Fibroblast of mammary gland (primary cell): ENCODE results near the gene ENPP3.

ENCODE experiments used
- DNase-seq: peaks from one replicate; pipeline ENCODE4 v3.0.0-alpha.2; 2010; ENCODE audit warnings: low read depth
- H3K4me3 ChIP-seq: 2 replicates; pipeline ENCODE4 v1.5.1; 2011; ENCODE audit warnings: low read depth, mild to moderate bottlenecking, low read length, moderate library complexity; ENCODE audit not compliant: control insufficient read depth
- TF ChIP-seq, protein P1 (sequence below): conservative IDR thresholded peaks from 2 replicates; pipeline ENCODE4 v1.5.1; 2011; ENCODE audit warnings: low read depth, low read length, inconsistent platforms; ENCODE audit not compliant: control insufficient read depth, insufficient read depth

The ENPP3 gene

DNA sequence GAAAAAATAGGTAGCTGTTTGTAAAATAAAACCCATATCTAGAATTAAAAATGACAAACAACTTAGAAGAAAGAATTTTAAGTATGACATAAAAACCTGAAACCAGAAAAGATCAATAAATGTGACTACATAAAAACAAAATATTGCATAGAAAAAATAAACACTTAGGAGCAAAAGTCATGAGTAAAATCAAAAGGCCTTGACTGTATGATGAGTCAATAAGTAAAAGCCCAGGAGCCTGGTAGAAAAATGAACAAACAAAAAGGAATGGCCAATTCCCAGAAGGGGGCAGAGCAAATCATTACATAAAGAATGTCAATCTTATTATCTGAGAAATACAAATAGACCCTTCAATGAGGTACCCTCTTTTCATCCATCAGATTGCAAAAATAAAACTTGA, 150.0 kb downstream of the ENPP3 start:
- peak; percentile 59 for DNase-seq
- H3K4me3 ChIP-seq = no peak overlapping the region
- TF ChIP-seq, protein P1, sequence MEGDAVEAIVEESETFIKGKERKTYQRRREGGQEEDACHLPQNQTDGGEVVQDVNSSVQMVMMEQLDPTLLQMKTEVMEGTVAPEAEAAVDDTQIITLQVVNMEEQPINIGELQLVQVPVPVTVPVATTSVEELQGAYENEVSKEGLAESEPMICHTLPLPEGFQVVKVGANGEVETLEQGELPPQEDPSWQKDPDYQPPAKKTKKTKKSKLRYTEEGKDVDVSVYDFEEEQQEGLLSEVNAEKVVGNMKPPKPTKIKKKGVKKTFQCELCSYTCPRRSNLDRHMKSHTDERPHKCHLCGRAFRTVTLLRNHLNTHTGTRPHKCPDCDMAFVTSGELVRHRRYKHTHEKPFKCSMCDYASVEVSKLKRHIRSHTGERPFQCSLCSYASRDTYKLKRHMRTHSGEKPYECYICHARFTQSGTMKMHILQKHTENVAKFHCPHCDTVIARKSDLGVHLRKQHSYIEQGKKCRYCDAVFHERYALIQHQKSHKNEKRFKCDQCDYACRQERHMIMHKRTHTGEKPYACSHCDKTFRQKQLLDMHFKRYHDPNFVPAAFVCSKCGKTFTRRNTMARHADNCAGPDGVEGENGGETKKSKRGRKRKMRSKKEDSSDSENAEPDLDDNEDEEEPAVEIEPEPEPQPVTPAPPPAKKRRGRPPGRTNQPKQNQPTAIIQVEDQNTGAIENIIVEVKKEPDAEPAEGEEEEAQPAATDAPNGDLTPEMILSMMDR = no peak

DNA sequence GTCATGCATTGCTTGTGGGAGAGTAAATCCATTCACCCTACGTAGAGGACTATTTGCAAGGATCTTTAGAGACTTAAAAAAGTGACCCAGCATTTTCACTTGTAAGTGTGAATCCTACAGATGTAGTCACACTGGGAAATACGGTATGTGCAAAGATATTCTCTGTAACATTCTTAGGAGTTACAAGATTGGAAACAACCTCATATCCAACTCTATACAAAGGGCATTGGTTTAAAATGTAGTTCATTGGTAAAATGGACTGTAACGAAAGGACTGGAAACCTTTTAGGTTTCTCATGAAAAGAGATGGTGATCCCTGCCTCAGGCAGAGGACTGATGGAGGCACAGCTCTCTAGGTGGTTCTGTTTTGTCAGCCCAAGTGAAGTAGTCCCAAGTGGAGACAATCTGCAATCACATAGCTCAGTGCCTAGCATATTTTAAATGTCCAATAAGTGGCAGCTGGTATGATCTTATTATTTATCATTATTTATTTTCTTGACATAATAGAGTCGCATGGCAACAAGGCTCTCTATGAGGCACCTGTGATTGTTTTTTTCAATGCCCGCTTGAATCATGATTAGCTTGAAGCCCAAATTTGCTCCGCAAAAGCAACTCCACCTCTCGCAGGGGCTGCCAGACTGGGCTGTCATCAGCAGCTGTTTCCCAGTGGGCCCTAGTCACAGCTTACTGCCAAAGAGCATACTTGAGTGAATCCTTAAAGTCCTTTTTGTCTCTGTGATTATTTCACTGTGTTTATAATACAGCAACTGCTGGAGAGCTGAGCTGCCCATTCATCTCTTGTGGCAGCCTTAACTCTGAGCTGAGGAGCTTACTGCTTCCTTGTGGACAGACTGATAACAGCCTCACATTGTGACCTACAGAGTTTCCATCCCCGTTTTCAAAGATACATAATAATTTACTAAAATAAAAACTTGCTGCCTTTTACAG, 150.9 kb downstream of the ENPP3 start:
- TF ChIP-seq, protein P1 = peak; percentile 45
- peak; percentile 55 for DNase-seq
- no peak overlapping the region for H3K4me3 ChIP-seq

DNA sequence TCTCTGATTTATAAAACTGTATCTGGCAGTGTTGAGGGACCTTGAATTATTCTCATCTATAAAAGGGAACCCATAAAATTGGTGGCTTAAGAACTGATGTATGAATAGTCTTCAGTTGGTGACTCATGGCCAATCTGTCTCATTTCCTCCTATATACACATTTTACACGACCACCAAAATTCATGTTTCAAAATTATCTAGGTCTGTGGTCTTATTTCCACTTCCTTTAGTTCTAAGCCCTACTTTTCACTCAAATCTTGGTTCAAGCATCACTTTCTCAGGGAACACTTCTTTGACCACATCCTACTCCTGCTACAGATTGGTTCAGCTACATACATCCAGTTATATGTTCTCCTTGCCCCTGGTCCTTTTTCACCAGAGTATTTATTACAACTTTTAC, 152.1 kb downstream of the ENPP3 start:
- TF ChIP-seq, protein P1 = no peak
- peak; percentile 24 for DNase-seq
- H3K4me3 ChIP-seq = no peak overlapping the region

GRCh38 chr6:131791476-131791875, 154.4 kb downstream of the ENPP3 start:
- DNase-seq = no peak
- TF ChIP-seq, protein P1 = no peak
- H3K4me3 ChIP-seq = no peak overlapping the region

- H3K4me3 ChIP-seq = no peak overlapping the region
- DNase-seq = peak; percentile 85
- TF ChIP-seq, protein P1 = peak; percentile 24
Observed at GRCh38 chr6:131792091-131792496, 155.0 kb downstream of the ENPP3 start.

DNA sequence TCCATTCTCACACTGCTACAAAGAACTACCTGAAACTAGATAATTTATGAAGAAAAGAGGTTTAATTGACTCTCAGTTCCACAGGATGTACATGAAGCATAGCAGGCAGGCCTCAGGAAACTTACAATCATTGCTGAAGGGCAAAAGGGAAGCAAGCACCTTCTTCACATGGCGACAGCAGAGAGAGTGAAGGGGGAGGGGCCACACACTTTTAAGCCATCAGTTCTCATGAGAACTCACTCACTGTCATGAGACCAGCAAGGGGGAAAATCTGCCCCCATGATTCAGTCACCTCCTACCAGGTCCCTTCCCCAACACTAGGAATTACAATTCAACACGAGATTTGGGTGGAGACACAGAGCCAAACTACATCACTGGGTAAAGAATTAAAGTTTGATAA, 158.3 kb downstream of the ENPP3 start:
- no peak for DNase-seq
- TF ChIP-seq, protein P1 = no peak
- no peak overlapping the region for H3K4me3 ChIP-seq
